ENCODE results near the gene COG2.
"Not testable (repeated sequence)": the region's sequence is repeated elsewhere in the genome, so short reads cannot be mapped to it uniquely, and the experiment has no call there.

The COG2 gene

GRCh38 chr1:230656719-230657118 lies 14.4 kb downstream of the COG2 start:
- not testable (repeated sequence) for H4K8ac ChIP-seq (ENCODE audit: low read length); H2BK15ac ChIP-seq (ENCODE audit: low read depth, poor library complexity, severe bottlenecking); H2AFZ ChIP-seq (ENCODE audit: low read depth, low read length); H2BK120ac ChIP-seq (ENCODE audit: low read depth, low read length); H3K9me3 ChIP-seq (ENCODE audit: control insufficient read depth, low read length); H3K23ac ChIP-seq (ENCODE audit: low read length in 2 of 2); H4K91ac ChIP-seq (ENCODE audit: low read length); H3K4ac ChIP-seq (ENCODE audit: low read depth in 1 of 2, low read length in 2 of 2); H3K4me3 ChIP-seq (ENCODE audit: insufficient read depth in 1 of 2, low read depth in 1 of 2, low read length in 2 of 2); H3K27me3 ChIP-seq (ENCODE audit: control insufficient read depth in 1 of 2, insufficient read depth in 1 of 2, low read length in 2 of 2); H3K9ac ChIP-seq (ENCODE audit: low read length); H3K4me2 ChIP-seq (ENCODE audit: low read length, poor library complexity, severe bottlenecking); DNase-seq; H2AK5ac ChIP-seq (ENCODE audit: low read length, severe bottlenecking); H3K14ac ChIP-seq (ENCODE audit: low read length in 2 of 2); H3K27ac ChIP-seq (ENCODE audit: low read length, poor library complexity, severe bottlenecking); H3K4me1 ChIP-seq (ENCODE audit: control insufficient read depth, insufficient read depth, low read depth, low read length); H2BK5ac ChIP-seq (ENCODE audit: low read depth, low read length, poor library complexity, severe bottlenecking); H2BK12ac ChIP-seq (ENCODE audit: low read length in 2 of 2); H3K18ac ChIP-seq (ENCODE audit: low read depth in 1 of 2, low read length in 2 of 2)
- 67% methylated on average over 1 of the region's 1 CpG for WGBS
- Histone ChIP-seq H3K36me3 (ENCODE audit: control insufficient read depth in 1 of 2, insufficient read depth in 2 of 2, low read depth in 1 of 2, low read length in 2 of 2) (peaks cover 4 to 20% of the 10 kb centered on the region in 2 experiments), H3K79me1 (replicated peaks; ENCODE audit: low read length, poor library complexity, severe bottlenecking) (peaks cover 17% of the 10 kb centered on the region)

- not testable (repeated sequence) for H3K9me3 ChIP-seq (ENCODE audit: control insufficient read depth, low read length); H3K4me3 ChIP-seq (ENCODE audit: insufficient read depth in 1 of 2, low read depth in 1 of 2, low read length in 2 of 2); H3K23ac ChIP-seq (ENCODE audit: low read length in 2 of 2); H2AFZ ChIP-seq (ENCODE audit: low read depth, low read length); H3K4ac ChIP-seq (ENCODE audit: low read depth in 1 of 2, low read length in 2 of 2); H3K27ac ChIP-seq (ENCODE audit: low read length, poor library complexity, severe bottlenecking); H2BK120ac ChIP-seq (ENCODE audit: low read depth, low read length); H4K8ac ChIP-seq (ENCODE audit: low read length); H2BK15ac ChIP-seq (ENCODE audit: low read depth, poor library complexity, severe bottlenecking); H3K4me1 ChIP-seq (ENCODE audit: control insufficient read depth, insufficient read depth, low read depth, low read length); H4K91ac ChIP-seq (ENCODE audit: low read length); H3K14ac ChIP-seq (ENCODE audit: low read length in 2 of 2); H2BK12ac ChIP-seq (ENCODE audit: low read length in 2 of 2); H3K27me3 ChIP-seq (ENCODE audit: control insufficient read depth in 1 of 2, insufficient read depth in 1 of 2, low read length in 2 of 2); H2AK5ac ChIP-seq (ENCODE audit: low read length, severe bottlenecking); H2BK5ac ChIP-seq (ENCODE audit: low read depth, low read length, poor library complexity, severe bottlenecking); DNase-seq; H3K18ac ChIP-seq (ENCODE audit: low read depth in 1 of 2, low read length in 2 of 2); H3K4me2 ChIP-seq (ENCODE audit: low read length, poor library complexity, severe bottlenecking); H3K9ac ChIP-seq (ENCODE audit: low read length)
- peaks cover 15% of the 10 kb centered on the region for H3K79me1 ChIP-seq (replicated peaks; ENCODE audit: low read length, poor library complexity, severe bottlenecking)
- WGBS = 96% methylated on average over 1 of the region's 1 CpG
- H3K36me3 ChIP-seq (ENCODE audit: control insufficient read depth in 1 of 2, insufficient read depth in 2 of 2, low read depth in 1 of 2, low read length in 2 of 2) = peaks cover 4 to 24% of the 10 kb centered on the region in 2 experiments
These were observed 15.8 kb downstream of the COG2 start for GRCh38 chr1:230658103-230658502.

- Histone ChIP-seq H3K4me2 (ENCODE audit: low read length, poor library complexity, severe bottlenecking) (no peak overlapping the region), H3K27ac (ENCODE audit: low read length, poor library complexity, severe bottlenecking) (no peak overlapping the region), H3K9ac (ENCODE audit: low read length) (no peak overlapping the region), H2AK5ac (ENCODE audit: low read length, severe bottlenecking) (no peak overlapping the region), H2BK15ac (ENCODE audit: low read depth, poor library complexity, severe bottlenecking) (no peak overlapping the region), H4K8ac (ENCODE audit: low read length) (no peak overlapping the region), H2BK5ac (ENCODE audit: low read depth, low read length, poor library complexity, severe bottlenecking) (no peak overlapping the region), H3K18ac (ENCODE audit: low read depth in 1 of 2, low read length in 2 of 2) (no peak overlapping the region), H3K27me3 (ENCODE audit: control insufficient read depth in 1 of 2, insufficient read depth in 1 of 2, low read length in 2 of 2) (no peaks in the 10 kb centered on the region), H3K4ac (ENCODE audit: low read depth in 1 of 2, low read length in 2 of 2) (no peak overlapping the region), H3K4me3 (ENCODE audit: insufficient read depth in 1 of 2, low read depth in 1 of 2, low read length in 2 of 2) (no peak overlapping the region), H2BK120ac (ENCODE audit: low read depth, low read length) (no peak overlapping the region), H3K9me3 (ENCODE audit: control insufficient read depth, low read length) (no peaks in the 10 kb centered on the region), H3K14ac (ENCODE audit: low read length in 2 of 2) (no peak overlapping the region), H3K36me3 (ENCODE audit: control insufficient read depth in 1 of 2, insufficient read depth in 2 of 2, low read depth in 1 of 2, low read length in 2 of 2) (peaks cover 4 to 30% of the 10 kb centered on the region in 2 experiments), H2BK12ac (ENCODE audit: low read length in 2 of 2) (peak overlapping the region in 1 of 2 experiments; percentile 66), H3K23ac (ENCODE audit: low read length in 2 of 2) (peak overlapping the region in 1 of 2 experiments; percentile 29), H3K79me1 (replicated peaks; ENCODE audit: low read length, poor library complexity, severe bottlenecking) (peaks cover 11% of the 10 kb centered on the region), H2AFZ (ENCODE audit: low read depth, low read length) (no peak overlapping the region), H4K91ac (ENCODE audit: low read length) (peak overlapping the region; percentile 50), H3K4me1 (ENCODE audit: control insufficient read depth, insufficient read depth, low read depth, low read length) (no peaks in the 10 kb centered on the region)
- WGBS = no CpG with 5 or more reads among the region's 2 CpGs
- no peak for DNase-seq
These were observed 16.4 kb downstream of the COG2 start for GRCh38 chr1:230658691-230659090.

DNA sequence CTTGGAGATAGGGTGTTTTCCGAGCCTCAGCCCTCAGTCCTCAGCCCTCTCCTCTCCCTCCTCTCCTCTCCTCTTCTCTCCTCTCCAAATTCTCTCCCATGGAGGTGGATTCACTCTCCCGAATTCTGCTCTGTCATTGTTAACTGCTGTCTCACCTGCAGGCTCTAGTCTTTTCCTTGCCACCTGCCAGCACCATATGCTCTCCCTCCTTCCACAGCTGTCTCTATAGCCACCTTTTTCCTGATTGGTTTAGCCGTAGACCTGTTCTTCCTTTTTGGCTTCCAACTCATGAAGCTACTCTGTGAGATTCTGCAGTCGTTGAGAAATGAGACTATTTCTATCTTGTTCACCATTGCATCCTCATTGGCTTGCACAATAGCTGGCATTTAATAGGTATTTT lies 19.7 kb downstream of the COG2 start:
- no peak overlapping the region for H3K4me2 ChIP-seq (ENCODE audit: low read length, poor library complexity, severe bottlenecking)
- H3K14ac ChIP-seq (ENCODE audit: low read length in 2 of 2) = no peak overlapping the region
- H2BK15ac ChIP-seq (ENCODE audit: low read depth, poor library complexity, severe bottlenecking) = no peak overlapping the region
- no peaks in the 10 kb centered on the region for H3K4me1 ChIP-seq (ENCODE audit: control insufficient read depth, insufficient read depth, low read depth, low read length)
- no peak overlapping the region for H4K91ac ChIP-seq (ENCODE audit: low read length)
- H3K4ac ChIP-seq (ENCODE audit: low read depth in 1 of 2, low read length in 2 of 2) = no peak overlapping the region
- H3K9ac ChIP-seq (ENCODE audit: low read length) = no peak overlapping the region
- no peak overlapping the region for H4K8ac ChIP-seq (ENCODE audit: low read length)
- no peak overlapping the region for H3K27ac ChIP-seq (ENCODE audit: low read length, poor library complexity, severe bottlenecking)
- H2AFZ ChIP-seq (ENCODE audit: low read depth, low read length) = no peak overlapping the region
- no peak overlapping the region for H3K23ac ChIP-seq (ENCODE audit: low read length in 2 of 2)
- DNase-seq = no peak
- H3K79me1 ChIP-seq (replicated peaks; ENCODE audit: low read length, poor library complexity, severe bottlenecking) = peaks cover 12% of the 10 kb centered on the region
- no peak overlapping the region for H2AK5ac ChIP-seq (ENCODE audit: low read length, severe bottlenecking)
- H3K4me3 ChIP-seq (ENCODE audit: insufficient read depth in 1 of 2, low read depth in 1 of 2, low read length in 2 of 2) = no peak overlapping the region
- no peak overlapping the region for H2BK5ac ChIP-seq (ENCODE audit: low read depth, low read length, poor library complexity, severe bottlenecking)
- H3K27me3 ChIP-seq (ENCODE audit: control insufficient read depth in 1 of 2, insufficient read depth in 1 of 2, low read length in 2 of 2) = no peaks in the 10 kb centered on the region
- no peaks in the 10 kb centered on the region for H3K9me3 ChIP-seq (ENCODE audit: control insufficient read depth, low read length)
- no peak overlapping the region for H2BK12ac ChIP-seq (ENCODE audit: low read length in 2 of 2)
- 88% methylated on average over 3 of the region's 4 CpGs for WGBS
- H2BK120ac ChIP-seq (ENCODE audit: low read depth, low read length) = no peak overlapping the region
- no peak overlapping the region for H3K18ac ChIP-seq (ENCODE audit: low read depth in 1 of 2, low read length in 2 of 2)
- H3K36me3 ChIP-seq (ENCODE audit: control insufficient read depth in 1 of 2, insufficient read depth in 2 of 2, low read depth in 1 of 2, low read length in 2 of 2) = peaks cover 11 to 59% of the 10 kb centered on the region in 2 experiments
